ENCODE data around the gene ZFYVE9. TPM values are rescaled to one million over a fixed set of nuclear protein-coding genes. Genes with fewer than 3 reads are reported as not detected.

ZFYVE9 gene
- total RNA-seq, 2 experiments from 2014 or later = 5.4 to 6.1 TPM

DNA sequence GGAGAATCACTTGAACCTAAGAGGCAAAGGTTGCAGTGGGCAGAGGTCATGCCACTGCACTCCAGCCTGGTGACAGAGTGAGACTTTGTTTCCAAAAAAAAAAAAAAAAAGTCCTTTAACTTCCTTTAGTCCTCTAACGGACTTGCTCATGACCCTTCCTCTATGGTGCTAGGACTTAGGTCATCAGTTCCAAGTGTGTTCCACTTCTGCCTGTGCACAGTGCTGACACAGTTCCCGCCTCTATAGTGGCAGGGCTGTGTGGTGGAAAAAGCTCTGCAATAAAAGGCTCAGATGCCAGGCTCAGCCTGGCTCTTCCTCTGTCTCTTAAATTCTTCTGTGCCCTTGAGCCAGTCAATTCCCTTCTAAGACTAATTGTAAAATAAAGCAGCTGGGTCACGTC lies 202.1 kb downstream of the ZFYVE9 start:
- H3K9me3 Mint-ChIP-seq = no peaks in the 10 kb centered on the region
- Histone ChIP-seq H3K4me1 (ENCODE audit: insufficient read depth, low read length) (no peaks in the 10 kb centered on the region), H3K27ac (ENCODE audit: low read depth in 1 of 2, low read length in 2 of 2) (no peak overlapping the region), H3K4me3 (ENCODE audit: low read length) (no peak overlapping the region), H3K36me3 (ENCODE audit: insufficient read depth, low read length) (no peaks in the 10 kb centered on the region), H3K27me3 (ENCODE audit: control insufficient read depth in 1 of 2, insufficient read depth in 2 of 2, low read length in 2 of 2) (no peaks in the 10 kb centered on the region), H3K9me3 (ENCODE audit: control insufficient read depth in 1 of 2, insufficient read depth in 1 of 2, low read length in 2 of 2) (no peaks in the 10 kb centered on the region)
- H3K36me3 Mint-ChIP-seq (ENCODE audit: low read depth) = peaks cover 10% of the 10 kb centered on the region
- H3K4me3 Mint-ChIP-seq = no peak overlapping the region
- TF ChIP-seq, protein P1, sequence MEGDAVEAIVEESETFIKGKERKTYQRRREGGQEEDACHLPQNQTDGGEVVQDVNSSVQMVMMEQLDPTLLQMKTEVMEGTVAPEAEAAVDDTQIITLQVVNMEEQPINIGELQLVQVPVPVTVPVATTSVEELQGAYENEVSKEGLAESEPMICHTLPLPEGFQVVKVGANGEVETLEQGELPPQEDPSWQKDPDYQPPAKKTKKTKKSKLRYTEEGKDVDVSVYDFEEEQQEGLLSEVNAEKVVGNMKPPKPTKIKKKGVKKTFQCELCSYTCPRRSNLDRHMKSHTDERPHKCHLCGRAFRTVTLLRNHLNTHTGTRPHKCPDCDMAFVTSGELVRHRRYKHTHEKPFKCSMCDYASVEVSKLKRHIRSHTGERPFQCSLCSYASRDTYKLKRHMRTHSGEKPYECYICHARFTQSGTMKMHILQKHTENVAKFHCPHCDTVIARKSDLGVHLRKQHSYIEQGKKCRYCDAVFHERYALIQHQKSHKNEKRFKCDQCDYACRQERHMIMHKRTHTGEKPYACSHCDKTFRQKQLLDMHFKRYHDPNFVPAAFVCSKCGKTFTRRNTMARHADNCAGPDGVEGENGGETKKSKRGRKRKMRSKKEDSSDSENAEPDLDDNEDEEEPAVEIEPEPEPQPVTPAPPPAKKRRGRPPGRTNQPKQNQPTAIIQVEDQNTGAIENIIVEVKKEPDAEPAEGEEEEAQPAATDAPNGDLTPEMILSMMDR (IDR thresholded peaks at IDR 0.05) = no peak
- H3K27ac Mint-ChIP-seq = no peak overlapping the region
- intact Hi-C loops (cut with DNase I, micrococcal nuclease) = no loop called here
- H3K4me1 Mint-ChIP-seq (ENCODE audit: low read depth) = peaks cover 5% of the 10 kb centered on the region
- ChIA-PET CTCF (no interaction called here), POLR2A (interaction anchor here (1.6 kb wide), 1 partner anchor 13 kb away, joined by 4 read pairs; no protein-coding TSS in a partner anchor)
- H3K27me3 Mint-ChIP-seq = no peaks in the 10 kb centered on the region
- ATAC-seq (ENCODE audit: poor library complexity) = no peak
- no peak for DNase-seq

DNA sequence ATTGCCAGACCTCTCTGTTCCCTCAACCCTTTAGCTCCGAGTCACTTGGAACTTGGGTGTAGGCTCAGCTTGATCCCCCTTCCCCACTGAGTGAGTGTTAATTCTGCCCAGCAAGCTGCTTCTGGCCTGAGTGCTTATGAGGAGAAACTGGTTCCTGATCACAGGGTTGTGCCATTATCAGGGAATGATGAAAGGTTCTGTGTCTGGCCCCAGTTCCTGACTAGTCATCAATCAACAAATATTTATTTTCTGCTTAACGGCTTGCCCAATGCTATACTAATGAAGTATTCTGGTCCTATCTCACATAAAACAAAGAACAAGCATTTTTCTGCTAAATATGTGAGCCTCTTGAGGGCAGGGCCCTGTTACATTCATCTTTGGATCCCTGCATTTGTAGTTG lies 203.4 kb downstream of the ZFYVE9 start:
- no peak overlapping the region for H3K27ac Mint-ChIP-seq
- intact Hi-C loops (cut with DNase I, micrococcal nuclease) = no loop called here
- H3K9me3 Mint-ChIP-seq = no peaks in the 10 kb centered on the region
- no peak for DNase-seq
- no peaks in the 10 kb centered on the region for H3K9me3 ChIP-seq (ENCODE audit: control insufficient read depth in 1 of 2, insufficient read depth in 1 of 2, low read length in 2 of 2)
- TF ChIP-seq, protein P1 (IDR thresholded peaks at IDR 0.05) = no peak
- no peaks in the 10 kb centered on the region for H3K4me1 ChIP-seq (ENCODE audit: insufficient read depth, low read length)
- peaks cover 10% of the 10 kb centered on the region for H3K36me3 Mint-ChIP-seq (ENCODE audit: low read depth)
- no peak for ATAC-seq (ENCODE audit: poor library complexity)
- no peak overlapping the region for H3K4me3 ChIP-seq (ENCODE audit: low read length)
- H3K4me3 Mint-ChIP-seq = no peak overlapping the region
- no peak overlapping the region for H3K27ac ChIP-seq (ENCODE audit: low read depth in 1 of 2, low read length in 2 of 2)
- POLR2A ChIA-PET = interaction anchor here (1.6 kb wide), 1 partner anchor 12 kb away, joined by 4 read pairs; no protein-coding TSS in a partner anchor
- H3K36me3 ChIP-seq (ENCODE audit: insufficient read depth, low read length) = no peaks in the 10 kb centered on the region
- CTCF ChIA-PET = no interaction called here
- peaks cover 5% of the 10 kb centered on the region for H3K4me1 Mint-ChIP-seq (ENCODE audit: low read depth)
- H3K27me3 ChIP-seq (ENCODE audit: control insufficient read depth in 1 of 2, insufficient read depth in 2 of 2, low read length in 2 of 2) = no peaks in the 10 kb centered on the region
- H3K27me3 Mint-ChIP-seq = no peaks in the 10 kb centered on the region

- no peaks in the 10 kb centered on the region for H3K9me3 Mint-ChIP-seq
- Histone ChIP-seq H3K27me3 (ENCODE audit: control insufficient read depth in 1 of 2, insufficient read depth in 2 of 2, low read length in 2 of 2) (no peaks in the 10 kb centered on the region), H3K36me3 (ENCODE audit: insufficient read depth, low read length) (no peaks in the 10 kb centered on the region), H3K9me3 (ENCODE audit: control insufficient read depth in 1 of 2, insufficient read depth in 1 of 2, low read length in 2 of 2) (no peaks in the 10 kb centered on the region), H3K4me3 (ENCODE audit: low read length) (no peak overlapping the region), H3K27ac (ENCODE audit: low read depth in 1 of 2, low read length in 2 of 2) (no peak overlapping the region), H3K4me1 (ENCODE audit: insufficient read depth, low read length) (no peaks in the 10 kb centered on the region)
- no peak for DNase-seq
- no peak for ATAC-seq (ENCODE audit: poor library complexity)
- TF ChIP-seq, protein P1 (IDR thresholded peaks at IDR 0.05) = no peak
- H3K36me3 Mint-ChIP-seq (ENCODE audit: low read depth) = peaks cover 10% of the 10 kb centered on the region
- peak overlapping the region; percentile 49 for H3K27ac Mint-ChIP-seq
- ChIA-PET POLR2A (no interaction called here), CTCF (no interaction called here)
- H3K4me3 Mint-ChIP-seq = no peak overlapping the region
- no peaks in the 10 kb centered on the region for H3K27me3 Mint-ChIP-seq
- H3K4me1 Mint-ChIP-seq (ENCODE audit: low read depth) = peaks cover 5% of the 10 kb centered on the region
- intact Hi-C loops (cut with DNase I, micrococcal nuclease) = no loop called here
Observed at GRCh38 chr1:52346653-52347052, 204.8 kb downstream of the ZFYVE9 start.
